Activated B cell treated with CpG ODN at 0.5 μM for 24 hours (primary cell): ENCODE measurements around the gene SERPINE2. TPM values are rescaled to one million over a fixed set of nuclear protein-coding genes. Genes with fewer than 3 reads are reported as not detected.

Source experiments
- ATAC-seq: fragments of 200-7000 bp; cut with Tn5 transposase; one replicate; pipeline ENCODE4 v1.10.0; 2021; ENCODE audit warnings: low read depth, mild to moderate bottlenecking, moderate library complexity
- CTCF ChIA-PET: fragments of 350-600 bp; sonication (Branson Sonifier 250); formaldehyde crosslinking; loops from one replicate; lab custom pipeline; 2021; ENCODE audit warnings: antibody characterized with exemption; lab: Charles Lee
- POLR2A ChIA-PET: fragments of 350-600 bp; sonication (Branson Sonifier 250); formaldehyde crosslinking; loops from one replicate; lab custom pipeline; 2021; ENCODE audit warnings: antibody characterized with exemption; lab: Charles Lee
- DNase-seq: peaks from one replicate; pipeline ENCODE4 v3.0.0; 2022
- H3K27ac Mint-ChIP-seq: one replicate; pipeline ENCODE4 v1.8.0; 2020; ENCODE audit warnings: mixed read lengths
- H3K27me3 Mint-ChIP-seq: one replicate; pipeline ENCODE4 v1.8.0; 2021; ENCODE audit warnings: mixed read lengths
- H3K36me3 Mint-ChIP-seq: one replicate; pipeline ENCODE4 v1.8.0; 2021; ENCODE audit warnings: low read depth, mixed read lengths
- H3K4me1 Mint-ChIP-seq: one replicate; pipeline ENCODE4 v1.8.0; 2021; ENCODE audit warnings: mixed read lengths
- H3K4me3 Mint-ChIP-seq: one replicate; pipeline ENCODE4 v1.8.0; 2020; ENCODE audit warnings: mild to moderate bottlenecking, mixed read lengths
- H3K9me3 Mint-ChIP-seq: one replicate; pipeline ENCODE4 v1.8.0; 2020; ENCODE audit warnings: mixed read lengths
- intact Hi-C: fragments of 100-400 bp; cut with micrococcal nuclease; formaldehyde crosslinking; loops from one replicate; pipeline ENCODE4 v1.15.1; 2024
- total RNA-seq: library from RNA; stranded (reverse); gene quantifications from 2 replicates; pipeline ENCODE4 v1.2.3, GENCODE V29; 2022
- TF ChIP-seq, protein P1 (sequence below): fragments of 200-600 bp; IDR thresholded peaks from one replicate; pipeline ENCODE4 v1.8.0; 2022; ENCODE audit warnings: antibody characterized with exemption, mild to moderate bottlenecking

The SERPINE2 gene
- total RNA-seq, 1 donor from 2014 or later = 1.1 TPM

DNA sequence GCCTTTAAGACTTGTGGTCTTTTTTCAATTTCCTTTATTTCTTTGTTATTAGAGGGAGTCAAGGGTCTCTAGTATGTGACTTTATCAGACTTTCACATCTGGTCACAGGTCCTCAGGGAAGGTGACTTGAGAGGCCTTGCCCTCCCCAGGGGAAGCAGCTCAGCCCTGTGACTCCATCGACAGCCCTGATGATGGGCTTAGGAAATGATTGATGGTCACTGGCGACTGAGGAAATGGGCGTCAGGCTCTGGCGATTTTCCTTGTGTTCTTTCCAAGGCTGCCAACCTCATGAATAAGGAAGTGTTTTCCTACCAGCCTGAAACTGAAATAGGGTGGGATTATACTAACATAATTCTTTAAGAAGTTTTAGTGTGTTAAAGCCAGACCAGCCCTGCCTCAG, 21.1 kb downstream of the SERPINE2 start:
- H3K27me3 Mint-ChIP-seq = peaks cover 2% of the 10 kb centered on the region
- H3K4me1 Mint-ChIP-seq = peaks cover 5% of the 10 kb centered on the region
- intact Hi-C loops = no loop called here
- no peaks in the 10 kb centered on the region for H3K9me3 Mint-ChIP-seq
- no peak overlapping the region for H3K27ac Mint-ChIP-seq
- no peak for ATAC-seq
- ChIA-PET CTCF (no interaction called here), POLR2A (no interaction called here)
- no peak overlapping the region for H3K4me3 Mint-ChIP-seq
- no peak for DNase-seq
- TF ChIP-seq, protein P1, sequence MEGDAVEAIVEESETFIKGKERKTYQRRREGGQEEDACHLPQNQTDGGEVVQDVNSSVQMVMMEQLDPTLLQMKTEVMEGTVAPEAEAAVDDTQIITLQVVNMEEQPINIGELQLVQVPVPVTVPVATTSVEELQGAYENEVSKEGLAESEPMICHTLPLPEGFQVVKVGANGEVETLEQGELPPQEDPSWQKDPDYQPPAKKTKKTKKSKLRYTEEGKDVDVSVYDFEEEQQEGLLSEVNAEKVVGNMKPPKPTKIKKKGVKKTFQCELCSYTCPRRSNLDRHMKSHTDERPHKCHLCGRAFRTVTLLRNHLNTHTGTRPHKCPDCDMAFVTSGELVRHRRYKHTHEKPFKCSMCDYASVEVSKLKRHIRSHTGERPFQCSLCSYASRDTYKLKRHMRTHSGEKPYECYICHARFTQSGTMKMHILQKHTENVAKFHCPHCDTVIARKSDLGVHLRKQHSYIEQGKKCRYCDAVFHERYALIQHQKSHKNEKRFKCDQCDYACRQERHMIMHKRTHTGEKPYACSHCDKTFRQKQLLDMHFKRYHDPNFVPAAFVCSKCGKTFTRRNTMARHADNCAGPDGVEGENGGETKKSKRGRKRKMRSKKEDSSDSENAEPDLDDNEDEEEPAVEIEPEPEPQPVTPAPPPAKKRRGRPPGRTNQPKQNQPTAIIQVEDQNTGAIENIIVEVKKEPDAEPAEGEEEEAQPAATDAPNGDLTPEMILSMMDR = no peak
- no peaks in the 10 kb centered on the region for H3K36me3 Mint-ChIP-seq

DNA sequence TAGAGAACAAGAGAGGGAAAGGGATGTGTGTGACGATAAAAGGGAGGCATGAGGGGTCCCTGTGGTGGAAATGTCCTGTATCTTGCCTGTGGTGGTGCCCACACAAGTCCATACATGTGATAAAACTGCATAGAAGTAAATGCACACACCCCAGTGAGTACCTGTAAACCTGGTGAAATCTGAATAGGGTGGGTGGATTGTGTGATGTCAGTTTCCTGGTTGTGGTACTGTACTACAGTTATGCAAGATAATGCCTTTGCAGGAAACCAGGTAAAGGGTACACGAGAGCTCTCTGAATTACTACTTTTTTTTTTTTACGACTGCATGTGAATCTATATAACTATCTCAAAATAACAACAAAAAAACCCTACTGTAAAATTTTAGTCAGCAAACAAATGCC, 22.1 kb downstream of the SERPINE2 start:
- ChIA-PET POLR2A (no interaction called here), CTCF (no interaction called here)
- Mint-ChIP-seq H3K27me3 (peaks cover 5% of the 10 kb centered on the region), H3K9me3 (no peaks in the 10 kb centered on the region), H3K36me3 (no peaks in the 10 kb centered on the region), H3K4me3 (no peak overlapping the region), H3K4me1 (no peaks in the 10 kb centered on the region), H3K27ac (no peak overlapping the region)
- DNase-seq (no peak), ATAC-seq (no peak)
- TF ChIP-seq, protein P1 = no peak
- intact Hi-C loops = no loop called here

DNA sequence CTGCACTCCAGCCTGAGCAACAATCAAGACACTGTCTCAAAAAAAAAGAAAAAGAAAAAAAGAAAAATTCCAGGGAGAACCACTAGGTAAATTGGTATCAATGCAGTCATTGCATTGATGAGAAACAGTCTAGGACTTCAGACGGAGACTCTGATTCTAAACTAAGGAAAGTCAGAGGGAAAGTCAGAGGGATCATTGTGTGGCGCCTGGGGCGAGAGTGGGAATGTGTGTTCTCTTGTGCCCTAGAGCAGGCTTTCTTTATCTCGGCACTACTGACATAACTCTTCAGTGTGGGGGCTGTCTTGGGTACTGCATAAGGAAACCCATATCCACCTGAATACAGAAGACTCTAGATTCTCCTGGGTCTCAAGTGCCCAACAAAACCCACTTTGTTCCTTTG, 24.8 kb downstream of the SERPINE2 start:
- no peak for ATAC-seq
- Mint-ChIP-seq H3K27me3 (peaks cover 5% of the 10 kb centered on the region), H3K27ac (no peak overlapping the region), H3K9me3 (no peaks in the 10 kb centered on the region), H3K36me3 (no peaks in the 10 kb centered on the region), H3K4me1 (no peaks in the 10 kb centered on the region), H3K4me3 (no peak overlapping the region)
- no peak for DNase-seq
- TF ChIP-seq, protein P1 = no peak
- CTCF ChIA-PET = no interaction called here
- intact Hi-C loops = no loop called here
- POLR2A ChIA-PET = no interaction called here

DNA sequence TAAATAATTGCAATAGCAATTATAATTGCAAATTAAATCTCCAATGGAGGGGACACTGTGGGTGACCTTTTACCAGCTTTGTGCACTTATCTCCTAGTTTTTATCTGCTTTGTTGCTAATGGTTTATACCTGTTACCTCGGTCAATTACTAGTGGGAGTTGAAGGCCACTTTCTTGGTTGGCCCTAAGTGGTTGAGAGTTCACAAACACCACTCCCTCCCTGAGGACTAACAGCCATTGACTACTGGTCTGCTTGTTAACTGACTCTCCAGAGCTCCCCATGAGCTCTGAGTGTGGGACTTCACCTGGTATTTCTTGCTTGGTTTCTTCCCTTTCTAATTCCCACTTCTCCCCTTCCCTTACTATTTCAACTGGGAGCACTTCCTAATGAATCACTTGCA, 27.2 kb downstream of the SERPINE2 start:
- intact Hi-C loops = no loop called here
- Mint-ChIP-seq H3K9me3 (no peaks in the 10 kb centered on the region), H3K4me3 (no peak overlapping the region), H3K27me3 (peaks cover 5% of the 10 kb centered on the region), H3K4me1 (no peaks in the 10 kb centered on the region), H3K36me3 (no peaks in the 10 kb centered on the region), H3K27ac (no peak overlapping the region)
- ATAC-seq (no peak), DNase-seq (no peak)
- TF ChIP-seq, protein P1 = no peak
- ChIA-PET CTCF (no interaction called here), POLR2A (no interaction called here)

DNA sequence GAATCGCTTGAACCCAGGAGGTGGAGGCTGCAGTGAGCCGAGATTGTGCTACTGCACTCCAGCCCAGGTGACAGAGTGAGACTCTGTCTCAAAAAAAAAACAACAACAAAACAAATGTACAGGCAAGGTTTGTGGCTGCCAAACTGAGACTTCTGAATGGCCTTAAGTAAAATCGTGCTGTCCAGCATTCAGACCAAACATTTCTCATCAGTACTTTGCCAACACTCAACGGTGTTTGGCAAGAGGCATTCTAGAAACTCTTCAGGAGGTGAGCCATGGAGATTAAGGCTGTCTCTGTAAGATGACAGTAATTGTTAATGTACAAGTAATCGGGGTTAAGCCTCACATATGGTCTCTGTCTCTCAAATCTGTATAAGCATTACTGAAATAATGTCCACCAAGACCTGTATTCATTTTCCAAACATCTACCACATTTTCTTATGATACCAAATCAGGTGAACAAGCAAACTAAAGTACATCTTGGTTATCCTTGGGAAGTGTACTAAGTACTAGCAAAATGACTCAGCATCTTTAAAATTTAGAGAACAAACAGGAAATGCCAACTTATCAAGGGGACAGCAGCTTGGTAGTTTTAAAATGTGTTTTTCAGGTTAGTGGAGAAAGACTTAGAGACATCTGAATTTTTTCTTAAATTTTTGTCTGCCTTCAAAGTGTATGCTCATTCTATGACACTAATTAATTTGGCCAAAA, 29.3 kb downstream of the SERPINE2 start:
- Mint-ChIP-seq H3K9me3 (no peaks in the 10 kb centered on the region), H3K36me3 (no peaks in the 10 kb centered on the region), H3K4me1 (no peaks in the 10 kb centered on the region), H3K27me3 (peaks cover 5% of the 10 kb centered on the region), H3K4me3 (no peak overlapping the region), H3K27ac (no peak overlapping the region)
- ChIA-PET POLR2A (no interaction called here), CTCF (interaction anchor here (1.6 kb wide), 1 partner anchor 16 kb away, joined by 4 read pairs; no protein-coding TSS in a partner anchor)
- intact Hi-C loops = no loop called here
- ATAC-seq = no peak
- TF ChIP-seq, protein P1 = no peak
- DNase-seq = no peak
